H9 (cell line): ENCODE results near the gene PLOD1. TPM values are rescaled to one million over a fixed set of nuclear protein-coding genes. Genes with fewer than 3 reads are reported as not detected.

ENCODE experiments used
- DNase-seq: peaks from one replicate; pipeline ENCODE4 v3.0.0-alpha.2; 2017
- H2AFZ ChIP-seq: one replicate; pipeline ENCODE4 v1.6.1; 2013; ENCODE audit warnings: mild to moderate bottlenecking, low read length, control low read depth, moderate library complexity
- H2AK5ac ChIP-seq: 2 replicates; pipeline ENCODE4 v1.6.1; 2013; ENCODE audit warnings: low read length, control low read depth, mixed read lengths; ENCODE audit not compliant: insufficient read length
- H2BK120ac ChIP-seq: one replicate; pipeline ENCODE4 v1.6.1; 2013; ENCODE audit warnings: low read depth, mild to moderate bottlenecking, low read length, control low read depth, inconsistent platforms; ENCODE audit not compliant: poor library complexity, severe bottlenecking
- H2BK12ac ChIP-seq: 2 replicates; pipeline ENCODE4 v1.6.1; 2013; ENCODE audit warnings: low read length, control low read depth, mixed read lengths, low read depth; ENCODE audit not compliant: insufficient read length
- H2BK15ac ChIP-seq: 2 replicates; pipeline ENCODE4 v1.6.1; 2013; ENCODE audit warnings: low read depth, low read length, control low read depth
- H2BK20ac ChIP-seq: one replicate; pipeline ENCODE4 v1.6.1; 2013; ENCODE audit warnings: low read depth, mild to moderate bottlenecking, low read length, control low read depth, inconsistent platforms; ENCODE audit not compliant: poor library complexity, severe bottlenecking
- H2BK5ac ChIP-seq: 2 replicates; pipeline ENCODE4 v1.6.1; 2013; ENCODE audit warnings: low read length, control low read depth, mixed read lengths; ENCODE audit not compliant: insufficient read length
- H3K14ac ChIP-seq: 2 replicates; pipeline ENCODE4 v1.6.1; 2013; ENCODE audit warnings: low read length, control low read depth; ENCODE audit not compliant: insufficient read depth
- H3K18ac ChIP-seq: 2 replicates; pipeline ENCODE4 v1.6.1; 2013; ENCODE audit warnings: low read depth, mild to moderate bottlenecking, mixed read lengths, low read length, control low read depth; ENCODE audit not compliant: insufficient read length
- H3K23ac ChIP-seq: 2 replicates; pipeline ENCODE4 v1.6.1; 2013; ENCODE audit warnings: low read length, control low read depth, mixed read lengths, low read depth; ENCODE audit not compliant: insufficient read length
- H3K23me2 ChIP-seq: 2 replicates; pipeline ENCODE4 v1.6.1; 2013; ENCODE audit warnings: low read depth, mild to moderate bottlenecking, mixed read lengths, low read length, control low read depth; ENCODE audit not compliant: insufficient read length, poor library complexity, severe bottlenecking
- H3K27ac ChIP-seq: 2 replicates; pipeline ENCODE4 v1.5.1; 2013; ENCODE audit warnings: low read length, control low read depth, mixed read lengths, low read depth; ENCODE audit not compliant: insufficient read length
- H3K27me3 ChIP-seq: 2 replicates; pipeline ENCODE4 v1.6.1; 2013; ENCODE audit warnings: low read length, control low read depth, inconsistent platforms; ENCODE audit not compliant: insufficient read depth
- H3K4ac ChIP-seq: 2 replicates; pipeline ENCODE4 v1.6.1; 2013; ENCODE audit warnings: low read depth, mild to moderate bottlenecking, control low read depth, inconsistent platforms, low read length, moderate library complexity
- H3K4me1 ChIP-seq: 2 replicates; pipeline ENCODE4 v1.6.1; 2013; ENCODE audit warnings: low read length, control low read depth, inconsistent platforms; ENCODE audit not compliant: insufficient read depth
- H3K4me2 ChIP-seq: 2 replicates; pipeline ENCODE4 v1.6.1; 2013; ENCODE audit warnings: low read length, control low read depth, mixed read lengths; ENCODE audit not compliant: insufficient read length, insufficient read depth
- H3K56ac ChIP-seq: 2 replicates; pipeline ENCODE4 v1.6.1; 2013; ENCODE audit warnings: low read depth, mild to moderate bottlenecking, mixed read lengths, low read length, control low read depth; ENCODE audit not compliant: insufficient read length
- H3K79me1 ChIP-seq: 2 replicates; pipeline ENCODE4 v1.6.1; 2013; ENCODE audit warnings: low read depth, mild to moderate bottlenecking, moderate library complexity, low read length, control low read depth, inconsistent platforms; ENCODE audit not compliant: insufficient read depth, poor library complexity, severe bottlenecking
- H3K79me2 ChIP-seq: 2 replicates; pipeline ENCODE4 v1.6.1; 2013; ENCODE audit warnings: low read length, control low read depth, inconsistent platforms; ENCODE audit not compliant: insufficient read depth
- H3K9ac ChIP-seq: 2 replicates; pipeline ENCODE4 v1.6.1; 2013; ENCODE audit warnings: low read length, control low read depth, mixed read lengths; ENCODE audit not compliant: insufficient read length; ENCODE audit errors: extremely low read depth
- H3K9me3 ChIP-seq: one replicate; pipeline ENCODE4 v1.6.1; 2013; ENCODE audit warnings: low read depth, low read length, inconsistent platforms; ENCODE audit not compliant: control insufficient read depth
- H3T11ph ChIP-seq: one replicate; pipeline ENCODE4 v1.6.1; 2013; ENCODE audit warnings: mild to moderate bottlenecking, low read length, control low read depth, inconsistent platforms
- H4K20me1 ChIP-seq: one replicate; pipeline ENCODE4 v1.6.1; 2013; ENCODE audit not compliant: control insufficient read depth, insufficient read length, insufficient read depth
- H4K5ac ChIP-seq: 2 replicates; pipeline ENCODE4 v1.6.1; 2013; ENCODE audit warnings: low read depth, mild to moderate bottlenecking, mixed read lengths, low read length, control low read depth; ENCODE audit not compliant: insufficient read length
- H4K8ac ChIP-seq: replicated peaks from 2 replicates; pipeline ENCODE4 v1.6.1; 2013; ENCODE audit warnings: low read length, control low read depth, mixed read lengths, low read depth; ENCODE audit not compliant: insufficient read length
- H4K91ac ChIP-seq: 2 replicates; pipeline ENCODE4 v1.6.1; 2013; ENCODE audit warnings: low read depth, mild to moderate bottlenecking, moderate library complexity, mixed read lengths, low read length, control low read depth; ENCODE audit not compliant: insufficient read length
- H3K27ac Mint-ChIP-seq, 3 experiments: 2 replicates in 2 of 3; 3 replicates in 1 of 3; pipeline ENCODE4 v1.8.0; 2020 to 2021; ENCODE audit warnings: mixed read lengths in 3 of 3, mild to moderate bottlenecking in 1 of 3, moderate library complexity in 1 of 3
- H3K27me3 Mint-ChIP-seq: 2 replicates; pipeline ENCODE4 v1.8.0; 2021; ENCODE audit warnings: low read depth, mild to moderate bottlenecking, moderate library complexity, mixed read lengths
- H3K36me3 Mint-ChIP-seq, 3 experiments: 2 replicates in 2 of 3; 3 replicates in 1 of 3; pipeline ENCODE4 v1.8.0; 2020 to 2021; ENCODE audit warnings: low read depth in 3 of 3, mixed read lengths in 3 of 3; ENCODE audit not compliant: insufficient read depth in 1 of 3
- H3K4me1 Mint-ChIP-seq, 2 experiments: 2 replicates each; pipeline ENCODE4 v1.8.0; 2020; ENCODE audit warnings: mixed read lengths in 2 of 2
- H3K4me3 Mint-ChIP-seq, 2 experiments: 2 replicates in 1 of 2; 3 replicates in 1 of 2; pipeline ENCODE4 v1.8.0; 2020 to 2021; ENCODE audit warnings: mild to moderate bottlenecking in 2 of 2, mixed read lengths in 2 of 2, moderate library complexity in 1 of 2
- H3K9me3 Mint-ChIP-seq, 2 experiments: 2 replicates in 1 of 2; 3 replicates in 1 of 2; pipeline ENCODE4 v1.8.0; 2020; ENCODE audit warnings: mild to moderate bottlenecking in 2 of 2, mixed read lengths in 2 of 2, moderate library complexity in 1 of 2
- CTCF ChIP-seq: fragments of 200-600 bp; sonication (generic); conservative IDR thresholded peaks from 3 replicates; pipeline ENCODE4 v1.8.0; 2021; ENCODE audit warnings: antibody characterized with exemption, mild to moderate bottlenecking
- WGBS: extraction: QIAGEN DNeasy Blood & Tissue Kit; methylation state at CpG from one replicate; pipeline ENCODE4 v1.1.7; 2013; ENCODE audit warnings: missing lambda C conversion rate, low lambda C conversion rate, mixed read lengths; ENCODE audit not compliant: insufficient read length; ENCODE audit errors: extremely low coverage; 5-methylcytosine and 5-hydroxymethylcytosine counted together
- total RNA-seq: library from RNA; stranded (reverse); gene quantifications from 2 replicates; pipeline ENCODE4 v1.2.1, GENCODE V29; 2021

PLOD1 gene
- total RNA-seq, 1 experiment from 2014 or later, result 57.0 TPM

- H2BK5ac ChIP-seq, result no peak overlapping the region
- H2BK15ac ChIP-seq, result no peak overlapping the region
- DNase-seq, result no peak
- H4K20me1 ChIP-seq, result peaks cover 2% of the 10 kb centered on the region
- Mint-ChIP-seq H3K9me3 (no peaks in the 10 kb centered on the region), H3K4me3 (no peak overlapping the region), H3K36me3 (peaks cover 25 to 58% (median 52%) of the 10 kb centered on the region in 3 experiments; a peak in 6 of 7 replicates), H3K27ac (no peak overlapping the region; a peak in 1 of 7 replicates), H3K27me3 (no peaks in the 10 kb centered on the region), H3K4me1 (peaks cover 11 to 16% of the 10 kb centered on the region in 2 experiments)
- H3K23ac ChIP-seq, result no peak overlapping the region
- H3K4me2 ChIP-seq, result no peak overlapping the region
- H2AK5ac ChIP-seq, result no peak overlapping the region
- TF ChIP-seq CTCF, result no peak
- no CpG with 5 or more reads among the region's 9 CpGs for WGBS
- H3K4ac ChIP-seq, result no peak overlapping the region
- H3K4me1 ChIP-seq, result peaks cover 6% of the 10 kb centered on the region; the same call in 1 of the 2 replicates
- peaks cover 9% of the 10 kb centered on the region; the same call in 1 of the 2 replicates for H3K79me2 ChIP-seq
- no peak overlapping the region for H2BK20ac ChIP-seq
- no peak overlapping the region for H3T11ph ChIP-seq
- H4K91ac ChIP-seq, result no peak overlapping the region
- no peak overlapping the region for H3K14ac ChIP-seq
- H2BK12ac ChIP-seq, result no peak overlapping the region
- H2BK120ac ChIP-seq, result no peak overlapping the region
- H3K18ac ChIP-seq, result no peak overlapping the region
- no peak overlapping the region for H2AFZ ChIP-seq
- peaks cover 9% of the 10 kb centered on the region for H3K23me2 ChIP-seq
- no peak overlapping the region for H4K5ac ChIP-seq
- H3K9ac ChIP-seq, result peak overlapping the region; percentile 61
- no peak overlapping the region for H4K8ac ChIP-seq
- no peaks in the 10 kb centered on the region for H3K27me3 ChIP-seq
- H3K56ac ChIP-seq, result no peak overlapping the region
- peaks cover 3% of the 10 kb centered on the region for H3K79me1 ChIP-seq
- H3K9me3 ChIP-seq, result no peaks in the 10 kb centered on the region
- H3K27ac ChIP-seq, result no peak overlapping the region
Measured at GRCh38 chr1:11921022-11921421, 13.5 kb upstream of the PLOD1 start.
